ENCODE measurements around the gene XRCC3. TPM values are rescaled to one million over a fixed set of nuclear protein-coding genes. Genes with fewer than 3 reads are reported as not detected.

XRCC3 gene
- total and polyA plus RNA-seq, 10 of the 15 experiments (the other 5 are each of a cell fraction or from before 2014, with no cell fraction given) = 0.37 to 52.0 (median 26.8) TPM

DNA sequence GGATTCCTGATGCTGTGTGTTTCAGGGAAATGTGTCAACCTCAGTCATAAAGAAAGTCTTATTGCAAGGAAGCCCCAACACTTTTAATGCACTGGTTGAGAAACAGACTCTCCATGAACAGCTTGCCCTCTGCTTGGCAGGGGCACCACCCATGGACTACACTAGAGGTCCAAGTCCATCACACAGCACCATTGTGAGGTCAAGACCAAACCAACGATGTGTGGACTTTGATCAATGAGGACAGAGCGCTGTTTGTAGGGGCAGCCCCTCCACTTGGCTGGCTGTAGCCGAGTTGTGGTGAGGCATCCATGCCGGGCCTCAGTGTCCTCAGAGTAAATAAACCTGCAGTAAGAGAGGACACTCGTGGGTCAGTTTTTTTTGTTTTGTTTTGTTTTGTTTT, 30.2 kb upstream of the XRCC3 start:
- BruUV-seq (replicated peaks) = no TSS peak
- no peaks in the 10 kb centered on the region for H4K20me1 ChIP-seq (ENCODE audit: control insufficient read depth, insufficient read depth)
- in situ Hi-C loops (cut with MboI) (no loop called here), intact Hi-C loops (cut with micrococcal nuclease; ENCODE audit: unreplicated experiment) (no loop called here)
- H3K27ac ChIP-seq (ENCODE audit: control insufficient read depth, insufficient read depth) = no peak overlapping the region
- TF ChIP-seq, protein P1, sequence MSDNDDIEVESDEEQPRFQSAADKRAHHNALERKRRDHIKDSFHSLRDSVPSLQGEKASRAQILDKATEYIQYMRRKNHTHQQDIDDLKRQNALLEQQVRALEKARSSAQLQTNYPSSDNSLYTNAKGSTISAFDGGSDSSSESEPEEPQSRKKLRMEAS (IDR thresholded peaks at IDR 0.05; ENCODE audit: low read depth, low read length) = no peak
- TF ChIP-seq NR2C2 (IDR thresholded peaks at IDR 0.05; ENCODE audit: borderline replicate concordance, control insufficient read depth, insufficient read length, low read depth) = no peak
- no peak for TF ChIP-seq ZNF217 (IDR thresholded peaks at IDR 0.05)
- TF ChIP-seq, protein P2, sequence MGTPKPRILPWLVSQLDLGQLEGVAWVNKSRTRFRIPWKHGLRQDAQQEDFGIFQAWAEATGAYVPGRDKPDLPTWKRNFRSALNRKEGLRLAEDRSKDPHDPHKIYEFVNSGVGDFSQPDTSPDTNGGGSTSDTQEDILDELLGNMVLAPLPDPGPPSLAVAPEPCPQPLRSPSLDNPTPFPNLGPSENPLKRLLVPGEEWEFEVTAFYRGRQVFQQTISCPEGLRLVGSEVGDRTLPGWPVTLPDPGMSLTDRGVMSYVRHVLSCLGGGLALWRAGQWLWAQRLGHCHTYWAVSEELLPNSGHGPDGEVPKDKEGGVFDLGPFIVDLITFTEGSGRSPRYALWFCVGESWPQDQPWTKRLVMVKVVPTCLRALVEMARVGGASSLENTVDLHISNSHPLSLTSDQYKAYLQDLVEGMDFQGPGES (IDR thresholded peaks at IDR 0.05) = no peak
- TF ChIP-seq, protein P3, sequence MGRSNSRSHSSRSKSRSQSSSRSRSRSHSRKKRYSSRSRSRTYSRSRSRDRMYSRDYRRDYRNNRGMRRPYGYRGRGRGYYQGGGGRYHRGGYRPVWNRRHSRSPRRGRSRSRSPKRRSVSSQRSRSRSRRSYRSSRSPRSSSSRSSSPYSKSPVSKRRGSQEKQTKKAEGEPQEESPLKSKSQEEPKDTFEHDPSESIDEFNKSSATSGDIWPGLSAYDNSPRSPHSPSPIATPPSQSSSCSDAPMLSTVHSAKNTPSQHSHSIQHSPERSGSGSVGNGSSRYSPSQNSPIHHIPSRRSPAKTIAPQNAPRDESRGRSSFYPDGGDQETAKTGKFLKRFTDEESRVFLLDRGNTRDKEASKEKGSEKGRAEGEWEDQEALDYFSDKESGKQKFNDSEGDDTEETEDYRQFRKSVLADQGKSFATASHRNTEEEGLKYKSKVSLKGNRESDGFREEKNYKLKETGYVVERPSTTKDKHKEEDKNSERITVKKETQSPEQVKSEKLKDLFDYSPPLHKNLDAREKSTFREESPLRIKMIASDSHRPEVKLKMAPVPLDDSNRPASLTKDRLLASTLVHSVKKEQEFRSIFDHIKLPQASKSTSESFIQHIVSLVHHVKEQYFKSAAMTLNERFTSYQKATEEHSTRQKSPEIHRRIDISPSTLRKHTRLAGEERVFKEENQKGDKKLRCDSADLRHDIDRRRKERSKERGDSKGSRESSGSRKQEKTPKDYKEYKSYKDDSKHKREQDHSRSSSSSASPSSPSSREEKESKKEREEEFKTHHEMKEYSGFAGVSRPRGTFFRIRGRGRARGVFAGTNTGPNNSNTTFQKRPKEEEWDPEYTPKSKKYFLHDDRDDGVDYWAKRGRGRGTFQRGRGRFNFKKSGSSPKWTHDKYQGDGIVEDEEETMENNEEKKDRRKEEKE (IDR thresholded peaks at IDR 0.05) = no peak
- TF ChIP-seq CBFB (IDR thresholded peaks at IDR 0.05; ENCODE audit: low read depth) = no peak
- TF ChIP-seq TCF7 (IDR thresholded peaks at IDR 0.05; ENCODE audit: borderline replicate concordance) = no peak
- no peak for TF ChIP-seq KAT2A (conservative IDR thresholded peaks at IDR 0.05; ENCODE audit: control insufficient read depth, low read depth, low read length)
- TF ChIP-seq, protein P4, sequence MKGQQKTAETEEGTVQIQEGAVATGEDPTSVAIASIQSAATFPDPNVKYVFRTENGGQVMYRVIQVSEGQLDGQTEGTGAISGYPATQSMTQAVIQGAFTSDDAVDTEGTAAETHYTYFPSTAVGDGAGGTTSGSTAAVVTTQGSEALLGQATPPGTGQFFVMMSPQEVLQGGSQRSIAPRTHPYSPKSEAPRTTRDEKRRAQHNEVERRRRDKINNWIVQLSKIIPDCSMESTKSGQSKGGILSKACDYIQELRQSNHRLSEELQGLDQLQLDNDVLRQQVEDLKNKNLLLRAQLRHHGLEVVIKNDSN (IDR thresholded peaks at IDR 0.05; ENCODE audit: borderline replicate concordance, extremely low read length, insufficient read depth, low read depth, low read length) = no peak
- TF ChIP-seq, protein P5, sequence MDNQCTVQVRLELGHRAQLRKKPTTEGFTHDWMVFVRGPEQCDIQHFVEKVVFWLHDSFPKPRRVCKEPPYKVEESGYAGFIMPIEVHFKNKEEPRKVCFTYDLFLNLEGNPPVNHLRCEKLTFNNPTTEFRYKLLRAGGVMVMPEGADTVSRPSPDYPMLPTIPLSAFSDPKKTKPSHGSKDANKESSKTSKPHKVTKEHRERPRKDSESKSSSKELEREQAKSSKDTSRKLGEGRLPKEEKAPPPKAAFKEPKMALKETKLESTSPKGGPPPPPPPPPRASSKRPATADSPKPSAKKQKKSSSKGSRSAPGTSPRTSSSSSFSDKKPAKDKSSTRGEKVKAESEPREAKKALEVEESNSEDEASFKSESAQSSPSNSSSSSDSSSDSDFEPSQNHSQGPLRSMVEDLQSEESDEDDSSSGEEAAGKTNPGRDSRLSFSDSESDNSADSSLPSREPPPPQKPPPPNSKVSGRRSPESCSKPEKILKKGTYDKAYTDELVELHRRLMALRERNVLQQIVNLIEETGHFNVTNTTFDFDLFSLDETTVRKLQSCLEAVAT (IDR thresholded peaks at IDR 0.05) = no peak
- no peak for TF ChIP-seq IKZF1 (conservative IDR thresholded peaks at IDR 0.05)
- no peak for TF ChIP-seq RUNX3 (IDR thresholded peaks at IDR 0.05; ENCODE audit: low read length)
- no peak for TF ChIP-seq CHD2 (IDR thresholded peaks at IDR 0.05; ENCODE audit: borderline replicate concordance, low read depth, low read length)
- no peak for TF ChIP-seq PML (IDR thresholded peaks at IDR 0.05; ENCODE audit: low read length)
- TF ChIP-seq BHLHE40 (IDR thresholded peaks at IDR 0.05; ENCODE audit: borderline replicate concordance in 1 of 2, low read depth in 2 of 2, low read length in 1 of 2) = no peak
- no peak for TF ChIP-seq SREBF2 (IDR thresholded peaks at IDR 0.05; ENCODE audit: low read length)
- TF ChIP-seq IKZF2 (IDR thresholded peaks at IDR 0.05) = no peak
- TF ChIP-seq, protein P6, sequence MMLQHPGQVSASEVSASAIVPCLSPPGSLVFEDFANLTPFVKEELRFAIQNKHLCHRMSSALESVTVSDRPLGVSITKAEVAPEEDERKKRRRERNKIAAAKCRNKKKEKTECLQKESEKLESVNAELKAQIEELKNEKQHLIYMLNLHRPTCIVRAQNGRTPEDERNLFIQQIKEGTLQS (IDR thresholded peaks at IDR 0.05; ENCODE audit: borderline replicate concordance, extremely low read depth, low read depth, low read length) = no peak
- TF ChIP-seq RFX5 (IDR thresholded peaks at IDR 0.05; ENCODE audit: low read depth, low read length) = no peak
- TF ChIP-seq TCF12 (IDR thresholded peaks at IDR 0.05; ENCODE audit: low read depth, low read length) = no peak
- H2AFZ ChIP-seq (ENCODE audit: control insufficient read depth, low read depth, low read length) = no peak overlapping the region
- H3K9ac ChIP-seq (ENCODE audit: control insufficient read depth, insufficient read depth, low read length) = no peak overlapping the region
- ATAC-seq (no peak), FAIRE-seq (no peak), DNase-seq (ENCODE audit: low read depth, low spot score) (no peak)
- H3K36me3 ChIP-seq (ENCODE audit: control insufficient read depth in 2 of 2, insufficient read depth in 2 of 2, low read length in 1 of 2) = peaks cover 0 to 2% of the 10 kb centered on the region in 2 experiments; a peak in 2 of 4 replicates
- WGBS (ENCODE audit: insufficient coverage, insufficient replicate concordance, low lambda C conversion rate, missing lambda C conversion rate) = 77% methylated on average over 5 of the region's 5 CpGs
- no peaks in the 10 kb centered on the region for H3K9me3 ChIP-seq (replicated peaks; ENCODE audit: control insufficient read depth, insufficient read depth, low read length)
- H3K4me1 ChIP-seq (ENCODE audit: control insufficient read depth, insufficient read depth, low read length) = no peaks in the 10 kb centered on the region
- H3K4me2 ChIP-seq (ENCODE audit: control insufficient read depth, insufficient read depth) = no peak overlapping the region
- ChIA-PET CTCF (no interaction called here), RAD21 (ENCODE audit: unreplicated experiment) (no interaction called here), SMC1A (ENCODE audit: uncharacterized antibody, unreplicated experiment) (no interaction called here), POLR2A (interaction anchor here (0.6 kb wide), 1 partner anchor 180 kb away, joined by 3 read pairs; no protein-coding TSS in a partner anchor)
- H3K79me2 ChIP-seq (ENCODE audit: control insufficient read depth, insufficient read depth, low read length) = no peaks in the 10 kb centered on the region
- H3K4me3 ChIP-seq = no peak overlapping the region
- H3K27me3 ChIP-seq (replicated peaks in 1 of 2; ENCODE audit: control insufficient read depth in 2 of 2, insufficient read depth in 2 of 2, low read length in 1 of 2) = no peaks in the 10 kb centered on the region
